H9 (cell line): Measurements from ENCODE around the gene GALNT2. TPM values are rescaled to one million over a fixed set of nuclear protein-coding genes. Genes with fewer than 3 reads are reported as not detected.
A peak's percentile ranks its signal among the peaks of the same experiment; 100 is the strongest.

Source experiments
- DNase-seq: peaks from one replicate; pipeline ENCODE4 v3.0.0-alpha.2; 2017
- H2AFZ ChIP-seq: one replicate; pipeline ENCODE4 v1.6.1; 2013; ENCODE audit warnings: mild to moderate bottlenecking, low read length, control low read depth, moderate library complexity
- H2AK5ac ChIP-seq: 2 replicates; pipeline ENCODE4 v1.6.1; 2013; ENCODE audit warnings: low read length, control low read depth, mixed read lengths; ENCODE audit not compliant: insufficient read length
- H2BK120ac ChIP-seq: one replicate; pipeline ENCODE4 v1.6.1; 2013; ENCODE audit warnings: low read depth, mild to moderate bottlenecking, low read length, control low read depth, inconsistent platforms; ENCODE audit not compliant: poor library complexity, severe bottlenecking
- H2BK12ac ChIP-seq: 2 replicates; pipeline ENCODE4 v1.6.1; 2013; ENCODE audit warnings: low read length, control low read depth, mixed read lengths, low read depth; ENCODE audit not compliant: insufficient read length
- H2BK15ac ChIP-seq: 2 replicates; pipeline ENCODE4 v1.6.1; 2013; ENCODE audit warnings: low read depth, low read length, control low read depth
- H2BK20ac ChIP-seq: one replicate; pipeline ENCODE4 v1.6.1; 2013; ENCODE audit warnings: low read depth, mild to moderate bottlenecking, low read length, control low read depth, inconsistent platforms; ENCODE audit not compliant: poor library complexity, severe bottlenecking
- H2BK5ac ChIP-seq: 2 replicates; pipeline ENCODE4 v1.6.1; 2013; ENCODE audit warnings: low read length, control low read depth, mixed read lengths; ENCODE audit not compliant: insufficient read length
- H3K14ac ChIP-seq: 2 replicates; pipeline ENCODE4 v1.6.1; 2013; ENCODE audit warnings: low read length, control low read depth; ENCODE audit not compliant: insufficient read depth
- H3K18ac ChIP-seq: 2 replicates; pipeline ENCODE4 v1.6.1; 2013; ENCODE audit warnings: low read depth, mild to moderate bottlenecking, mixed read lengths, low read length, control low read depth; ENCODE audit not compliant: insufficient read length
- H3K23ac ChIP-seq: 2 replicates; pipeline ENCODE4 v1.6.1; 2013; ENCODE audit warnings: low read length, control low read depth, mixed read lengths, low read depth; ENCODE audit not compliant: insufficient read length
- H3K23me2 ChIP-seq: 2 replicates; pipeline ENCODE4 v1.6.1; 2013; ENCODE audit warnings: low read depth, mild to moderate bottlenecking, mixed read lengths, low read length, control low read depth; ENCODE audit not compliant: insufficient read length, poor library complexity, severe bottlenecking
- H3K27ac ChIP-seq: 2 replicates; pipeline ENCODE4 v1.5.1; 2013; ENCODE audit warnings: low read length, control low read depth, mixed read lengths, low read depth; ENCODE audit not compliant: insufficient read length
- H3K27me3 ChIP-seq: 2 replicates; pipeline ENCODE4 v1.6.1; 2013; ENCODE audit warnings: low read length, control low read depth, inconsistent platforms; ENCODE audit not compliant: insufficient read depth
- H3K4ac ChIP-seq: 2 replicates; pipeline ENCODE4 v1.6.1; 2013; ENCODE audit warnings: low read depth, mild to moderate bottlenecking, control low read depth, inconsistent platforms, low read length, moderate library complexity
- H3K4me1 ChIP-seq: 2 replicates; pipeline ENCODE4 v1.6.1; 2013; ENCODE audit warnings: low read length, control low read depth, inconsistent platforms; ENCODE audit not compliant: insufficient read depth
- H3K4me2 ChIP-seq: 2 replicates; pipeline ENCODE4 v1.6.1; 2013; ENCODE audit warnings: low read length, control low read depth, mixed read lengths; ENCODE audit not compliant: insufficient read length, insufficient read depth
- H3K56ac ChIP-seq: 2 replicates; pipeline ENCODE4 v1.6.1; 2013; ENCODE audit warnings: low read depth, mild to moderate bottlenecking, mixed read lengths, low read length, control low read depth; ENCODE audit not compliant: insufficient read length
- H3K79me1 ChIP-seq: 2 replicates; pipeline ENCODE4 v1.6.1; 2013; ENCODE audit warnings: low read depth, mild to moderate bottlenecking, moderate library complexity, low read length, control low read depth, inconsistent platforms; ENCODE audit not compliant: insufficient read depth, poor library complexity, severe bottlenecking
- H3K79me2 ChIP-seq: 2 replicates; pipeline ENCODE4 v1.6.1; 2013; ENCODE audit warnings: low read length, control low read depth, inconsistent platforms; ENCODE audit not compliant: insufficient read depth
- H3K9ac ChIP-seq: 2 replicates; pipeline ENCODE4 v1.6.1; 2013; ENCODE audit warnings: low read length, control low read depth, mixed read lengths; ENCODE audit not compliant: insufficient read length; ENCODE audit errors: extremely low read depth
- H3K9me3 ChIP-seq: one replicate; pipeline ENCODE4 v1.6.1; 2013; ENCODE audit warnings: low read depth, low read length, inconsistent platforms; ENCODE audit not compliant: control insufficient read depth
- H3T11ph ChIP-seq: one replicate; pipeline ENCODE4 v1.6.1; 2013; ENCODE audit warnings: mild to moderate bottlenecking, low read length, control low read depth, inconsistent platforms
- H4K20me1 ChIP-seq: one replicate; pipeline ENCODE4 v1.6.1; 2013; ENCODE audit not compliant: control insufficient read depth, insufficient read length, insufficient read depth
- H4K5ac ChIP-seq: 2 replicates; pipeline ENCODE4 v1.6.1; 2013; ENCODE audit warnings: low read depth, mild to moderate bottlenecking, mixed read lengths, low read length, control low read depth; ENCODE audit not compliant: insufficient read length
- H4K8ac ChIP-seq: replicated peaks from 2 replicates; pipeline ENCODE4 v1.6.1; 2013; ENCODE audit warnings: low read length, control low read depth, mixed read lengths, low read depth; ENCODE audit not compliant: insufficient read length
- H4K91ac ChIP-seq: 2 replicates; pipeline ENCODE4 v1.6.1; 2013; ENCODE audit warnings: low read depth, mild to moderate bottlenecking, moderate library complexity, mixed read lengths, low read length, control low read depth; ENCODE audit not compliant: insufficient read length
- H3K27ac Mint-ChIP-seq, 3 experiments: 2 replicates in 2 of 3; 3 replicates in 1 of 3; pipeline ENCODE4 v1.8.0; 2020 to 2021; ENCODE audit warnings: mixed read lengths in 3 of 3, mild to moderate bottlenecking in 1 of 3, moderate library complexity in 1 of 3
- H3K27me3 Mint-ChIP-seq: 2 replicates; pipeline ENCODE4 v1.8.0; 2021; ENCODE audit warnings: low read depth, mild to moderate bottlenecking, moderate library complexity, mixed read lengths
- H3K36me3 Mint-ChIP-seq, 3 experiments: 2 replicates in 2 of 3; 3 replicates in 1 of 3; pipeline ENCODE4 v1.8.0; 2020 to 2021; ENCODE audit warnings: low read depth in 3 of 3, mixed read lengths in 3 of 3; ENCODE audit not compliant: insufficient read depth in 1 of 3
- H3K4me1 Mint-ChIP-seq, 2 experiments: 2 replicates each; pipeline ENCODE4 v1.8.0; 2020; ENCODE audit warnings: mixed read lengths in 2 of 2
- H3K4me3 Mint-ChIP-seq, 2 experiments: 2 replicates in 1 of 2; 3 replicates in 1 of 2; pipeline ENCODE4 v1.8.0; 2020 to 2021; ENCODE audit warnings: mild to moderate bottlenecking in 2 of 2, mixed read lengths in 2 of 2, moderate library complexity in 1 of 2
- H3K9me3 Mint-ChIP-seq, 2 experiments: 2 replicates in 1 of 2; 3 replicates in 1 of 2; pipeline ENCODE4 v1.8.0; 2020; ENCODE audit warnings: mild to moderate bottlenecking in 2 of 2, mixed read lengths in 2 of 2, moderate library complexity in 1 of 2
- WGBS: extraction: QIAGEN DNeasy Blood & Tissue Kit; methylation state at CpG from one replicate; pipeline ENCODE4 v1.1.7; 2013; ENCODE audit warnings: missing lambda C conversion rate, low lambda C conversion rate, mixed read lengths; ENCODE audit not compliant: insufficient read length; ENCODE audit errors: extremely low coverage; 5-methylcytosine and 5-hydroxymethylcytosine counted together
- total RNA-seq: library from RNA; stranded (reverse); gene quantifications from 2 replicates; pipeline ENCODE4 v1.2.1, GENCODE V29; 2021
- TF ChIP-seq, protein P1 (sequence below): fragments of 200-600 bp; sonication (generic); conservative IDR thresholded peaks from 3 replicates; pipeline ENCODE4 v1.8.0; 2021; ENCODE audit warnings: antibody characterized with exemption, mild to moderate bottlenecking

The GALNT2 gene
- total RNA-seq, 1 experiment from 2014 or later, result 57.6 TPM

DNA sequence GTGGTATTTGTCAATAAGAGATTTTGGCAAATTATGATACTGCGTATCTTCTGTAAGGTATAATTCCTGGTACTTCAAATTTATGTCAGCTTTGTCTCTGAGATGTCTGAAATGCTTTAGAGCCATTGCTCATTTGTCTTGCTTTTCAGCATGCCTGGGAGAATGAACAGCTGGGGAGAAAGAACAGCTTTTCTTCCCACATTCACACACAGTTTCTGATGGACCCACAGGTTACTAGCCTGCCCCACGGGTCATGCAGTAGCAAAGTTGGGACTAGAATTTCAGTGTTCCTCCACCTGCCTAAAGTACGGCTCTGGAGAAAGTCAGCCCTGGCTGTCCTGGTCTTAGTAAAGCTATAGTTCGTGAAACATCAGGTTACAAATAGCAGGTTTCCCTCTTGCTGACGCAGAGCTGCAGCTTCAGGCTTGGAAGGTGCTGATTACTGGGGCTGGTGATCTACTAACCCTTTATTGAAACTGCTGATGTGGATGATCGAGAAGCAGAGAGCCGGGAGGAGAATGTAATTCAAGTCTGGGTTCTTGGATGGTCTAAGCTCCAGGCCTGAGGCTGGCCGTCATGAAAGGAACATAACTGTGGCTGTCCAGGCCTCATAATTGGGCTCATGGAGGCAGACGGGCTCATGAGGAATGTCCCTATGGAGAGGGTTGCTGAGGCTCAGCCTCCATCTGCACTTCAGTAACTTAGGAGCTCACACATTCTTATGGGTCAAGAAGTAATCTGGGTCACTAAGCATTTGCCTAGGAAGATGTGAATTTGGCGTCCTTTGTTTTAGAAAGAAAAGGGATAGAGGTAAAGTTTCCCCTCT, 12.4 kb downstream of the GALNT2 start:
- Histone ChIP-seq H3K9me3 (no peaks in the 10 kb centered on the region), H3T11ph (no peak overlapping the region), H3K56ac (no peak overlapping the region), H2BK15ac (no peak overlapping the region), H4K20me1 (peaks cover 2% of the 10 kb centered on the region), H3K9ac (no peak overlapping the region), H2BK5ac (no peak overlapping the region), H3K27me3 (no peaks in the 10 kb centered on the region), H3K4ac (no peak overlapping the region), H2BK120ac (no peak overlapping the region), H2AK5ac (no peak overlapping the region), H3K23ac (no peak overlapping the region), H3K14ac (no peak overlapping the region; the same call in 1 of the 2 replicates), H3K79me1 (peaks cover 24% of the 10 kb centered on the region), H2BK12ac (no peak overlapping the region), H3K4me1 (peaks cover 10% of the 10 kb centered on the region; the same call in 1 of the 2 replicates), H3K79me2 (peaks cover 20% of the 10 kb centered on the region; the same call in 1 of the 2 replicates), H3K23me2 (no peaks in the 10 kb centered on the region), H3K27ac (no peak overlapping the region), H4K91ac (no peak overlapping the region), H4K5ac (no peak overlapping the region), H2BK20ac (no peak overlapping the region), H3K18ac (no peak overlapping the region), H4K8ac (no peak overlapping the region), H2AFZ (no peak overlapping the region), H3K4me2 (no peak overlapping the region)
- no peak for DNase-seq
- WGBS, result no CpG with 5 or more reads among the region's 10 CpGs
- Mint-ChIP-seq H3K27me3 (peaks cover 3% of the 10 kb centered on the region), H3K36me3 (peaks cover 15 to 18% (median 18%) of the 10 kb centered on the region in 3 experiments), H3K4me1 (peaks cover 24% of the 10 kb centered on the region in 2 experiments), H3K9me3 (peaks cover 10 to 14% of the 10 kb centered on the region in 2 experiments), H3K4me3 (no peak overlapping the region), H3K27ac (peak overlapping the region; percentile 17 to 87 (median 81); a peak in 4 of 7 replicates)
- TF ChIP-seq, protein P1, sequence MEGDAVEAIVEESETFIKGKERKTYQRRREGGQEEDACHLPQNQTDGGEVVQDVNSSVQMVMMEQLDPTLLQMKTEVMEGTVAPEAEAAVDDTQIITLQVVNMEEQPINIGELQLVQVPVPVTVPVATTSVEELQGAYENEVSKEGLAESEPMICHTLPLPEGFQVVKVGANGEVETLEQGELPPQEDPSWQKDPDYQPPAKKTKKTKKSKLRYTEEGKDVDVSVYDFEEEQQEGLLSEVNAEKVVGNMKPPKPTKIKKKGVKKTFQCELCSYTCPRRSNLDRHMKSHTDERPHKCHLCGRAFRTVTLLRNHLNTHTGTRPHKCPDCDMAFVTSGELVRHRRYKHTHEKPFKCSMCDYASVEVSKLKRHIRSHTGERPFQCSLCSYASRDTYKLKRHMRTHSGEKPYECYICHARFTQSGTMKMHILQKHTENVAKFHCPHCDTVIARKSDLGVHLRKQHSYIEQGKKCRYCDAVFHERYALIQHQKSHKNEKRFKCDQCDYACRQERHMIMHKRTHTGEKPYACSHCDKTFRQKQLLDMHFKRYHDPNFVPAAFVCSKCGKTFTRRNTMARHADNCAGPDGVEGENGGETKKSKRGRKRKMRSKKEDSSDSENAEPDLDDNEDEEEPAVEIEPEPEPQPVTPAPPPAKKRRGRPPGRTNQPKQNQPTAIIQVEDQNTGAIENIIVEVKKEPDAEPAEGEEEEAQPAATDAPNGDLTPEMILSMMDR, result no peak
